Measurements from ENCODE around the gene CSF1.

CSF1 gene

GRCh38 chr1:109879881-109880525 is 30.6 kb upstream of the CSF1 start:
- no peak for DNase-seq (ENCODE audit: low spot score)

GRCh38 chr1:109880971-109881894 is 29.4 kb upstream of the CSF1 start:
- DNase-seq (ENCODE audit: low spot score): no peak
- TF ChIP-seq CTCF (IDR thresholded peaks at IDR 0.05; ENCODE audit: extremely low read depth, missing control alignments): no peak

More at GRCh38 chr1:109879881-109880525, 30.6 kb upstream of the CSF1 start:
- no peak for TF ChIP-seq CTCF (IDR thresholded peaks at IDR 0.05; ENCODE audit: extremely low read depth, missing control alignments)

GRCh38 chr1:109881906-109882287 is 28.8 kb upstream of the CSF1 start:
- DNase-seq (ENCODE audit: low spot score): no peak
- TF ChIP-seq CTCF (IDR thresholded peaks at IDR 0.05; ENCODE audit: extremely low read depth, missing control alignments): no peak

GRCh38 chr1:109882288-109883245 is 28.1 kb upstream of the CSF1 start:
- TF ChIP-seq CTCF (IDR thresholded peaks at IDR 0.05; ENCODE audit: extremely low read depth, missing control alignments): no peak
- DNase-seq (ENCODE audit: low spot score): no peak

GRCh38 chr1:109883248-109883955 is 27.2 kb upstream of the CSF1 start:
- no peak for DNase-seq (ENCODE audit: low spot score)
- no peak for TF ChIP-seq CTCF (IDR thresholded peaks at IDR 0.05; ENCODE audit: extremely low read depth, missing control alignments)

GRCh38 chr1:109884242-109884891 is 26.3 kb upstream of the CSF1 start:
- no peak for DNase-seq (ENCODE audit: low spot score)
- TF ChIP-seq CTCF (IDR thresholded peaks at IDR 0.05; ENCODE audit: extremely low read depth, missing control alignments): no peak
